Skeletal muscle satellite cell (primary cell): Measurements from ENCODE around the gene CMIP.

Experiments used
- H3K27me3 ChIP-seq: 2 replicates; pipeline ENCODE4 v1.7.0; 2013; ENCODE audit warnings: low read length; ENCODE audit not compliant: control insufficient read depth, insufficient read depth
- H3K36me3 ChIP-seq: 2 replicates; pipeline ENCODE4 v1.7.0; 2013; ENCODE audit warnings: mild to moderate bottlenecking, control low read depth, low read length; ENCODE audit not compliant: insufficient read depth
- H3K4me1 ChIP-seq: 2 replicates; pipeline ENCODE4 v1.7.0; 2013; ENCODE audit warnings: low read length; ENCODE audit not compliant: control insufficient read depth, insufficient read depth
- H3K4me2 ChIP-seq: 2 replicates; pipeline ENCODE4 v1.7.0; 2013; ENCODE audit warnings: mild to moderate bottlenecking, low read length
- H3K4me3 ChIP-seq: 2 replicates; pipeline ENCODE4 v1.7.0; 2013; ENCODE audit warnings: low read length
- H3K9ac ChIP-seq: 2 replicates; pipeline ENCODE4 v1.7.0; 2013; ENCODE audit warnings: mild to moderate bottlenecking, low read depth, low read length, moderate library complexity
- H3K9me3 ChIP-seq: replicated peaks from 2 replicates; pipeline ENCODE4 v1.7.0; 2013; ENCODE audit warnings: mild to moderate bottlenecking, control low read depth, low read length

CMIP gene

GRCh38 chr16:81675662-81676061 is 231.1 kb downstream of the CMIP start:
- H3K4me2 ChIP-seq = no peak overlapping the region
- H3K9me3 ChIP-seq = no peaks in the 10 kb centered on the region
- no peaks in the 10 kb centered on the region for H3K4me1 ChIP-seq
- no peaks in the 10 kb centered on the region for H3K27me3 ChIP-seq
- H3K9ac ChIP-seq = no peak overlapping the region
- no peak overlapping the region for H3K4me3 ChIP-seq
- peaks cover 14% of the 10 kb centered on the region for H3K36me3 ChIP-seq

GRCh38 chr16:81676066-81676882 is 231.7 kb downstream of the CMIP start:
- H3K36me3 ChIP-seq = peaks cover 14% of the 10 kb centered on the region

GRCh38 chr16:81676883-81677737 is 232.5 kb downstream of the CMIP start:
- no peak overlapping the region for H3K4me3 ChIP-seq
- no peak overlapping the region for H3K4me2 ChIP-seq
- no peak overlapping the region for H3K9ac ChIP-seq
- no peaks in the 10 kb centered on the region for H3K4me1 ChIP-seq
- H3K27me3 ChIP-seq = no peaks in the 10 kb centered on the region
- peaks cover 14% of the 10 kb centered on the region for H3K36me3 ChIP-seq
- no peaks in the 10 kb centered on the region for H3K9me3 ChIP-seq

More at GRCh38 chr16:81676066-81676882, 231.7 kb downstream of the CMIP start:
- Histone ChIP-seq H3K9me3 (no peaks in the 10 kb centered on the region), H3K4me2 (no peak overlapping the region), H3K27me3 (no peaks in the 10 kb centered on the region), H3K9ac (no peak overlapping the region), H3K4me3 (no peak overlapping the region), H3K4me1 (no peaks in the 10 kb centered on the region)

DNA sequence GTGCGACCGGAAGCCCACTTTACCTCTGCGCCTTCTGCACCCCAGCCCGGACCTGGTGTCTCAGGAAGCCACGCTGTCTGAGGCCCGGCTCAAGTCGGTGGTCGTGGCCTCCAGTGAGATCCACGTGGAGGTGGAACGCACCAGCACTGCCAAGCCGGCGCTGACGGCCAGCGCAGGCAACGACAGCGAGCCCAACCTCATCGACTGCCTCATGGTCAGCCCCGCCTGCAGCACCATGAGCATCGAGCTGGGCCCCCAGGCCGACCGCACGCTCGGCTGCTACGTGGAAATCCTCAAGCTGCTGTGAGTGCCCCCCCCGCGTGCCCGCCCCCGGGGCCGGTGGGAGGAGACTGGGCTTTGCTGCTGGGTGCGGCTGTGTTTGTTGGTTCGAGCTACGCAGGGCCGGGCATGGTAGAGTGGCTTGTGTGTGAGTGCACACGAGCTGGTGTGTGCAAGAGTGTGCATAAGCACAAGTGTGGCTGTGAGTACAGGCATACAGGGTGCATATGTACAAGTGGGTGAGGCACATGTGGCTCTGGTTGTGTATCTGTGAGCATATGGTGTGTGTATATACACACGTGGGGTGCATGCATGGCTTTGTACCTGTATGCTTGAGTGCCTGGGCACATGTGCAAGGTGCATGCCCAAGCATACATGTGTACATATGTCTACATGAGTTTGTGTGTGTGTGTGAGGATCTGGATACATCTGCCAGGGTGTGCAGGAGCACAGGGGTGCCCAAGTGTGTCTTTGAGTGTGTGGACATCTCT is 233.9 kb downstream of the CMIP start:
- Histone ChIP-seq H3K9me3 (no peaks in the 10 kb centered on the region), H3K36me3 (peaks cover 9% of the 10 kb centered on the region), H3K27me3 (no peaks in the 10 kb centered on the region), H3K9ac (no peak overlapping the region), H3K4me2 (no peak overlapping the region), H3K4me1 (no peaks in the 10 kb centered on the region), H3K4me3 (no peak overlapping the region)

DNA sequence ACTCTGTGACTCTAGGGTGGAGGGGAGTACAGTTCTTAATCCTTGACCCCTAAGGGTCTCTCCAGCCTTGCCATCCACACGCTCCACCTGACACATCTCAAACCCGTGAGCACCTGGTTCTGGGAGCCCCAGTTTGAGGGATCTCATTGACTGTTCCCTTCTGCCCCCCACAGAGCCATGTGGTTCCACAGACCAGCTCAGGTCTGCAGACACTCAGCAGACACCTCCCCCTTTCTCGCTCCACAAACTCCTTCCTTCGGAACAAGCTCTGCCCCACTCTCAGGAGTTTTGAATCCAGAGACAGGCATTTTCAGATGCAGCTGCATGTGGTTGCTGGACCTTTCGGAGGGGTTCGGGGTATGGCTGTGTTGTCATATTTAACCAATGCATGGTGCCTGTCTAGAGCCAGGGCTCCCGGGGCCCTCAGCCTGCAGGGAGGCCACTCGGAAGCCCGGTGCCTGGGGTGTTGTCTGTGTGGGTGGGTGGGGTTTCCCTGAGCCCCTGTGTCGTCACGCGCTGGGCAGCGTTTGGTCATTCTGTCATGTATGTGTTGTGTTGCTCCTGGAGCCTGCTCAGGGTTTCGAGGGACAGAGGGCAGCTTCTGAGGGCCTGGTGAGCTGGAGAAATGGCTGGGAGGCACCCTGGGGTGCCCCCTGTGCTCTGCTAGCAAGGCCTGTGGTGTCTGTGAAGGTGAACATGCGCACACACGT is 235.3 kb downstream of the CMIP start:
- Histone ChIP-seq H3K4me3 (no peak overlapping the region), H3K27me3 (no peaks in the 10 kb centered on the region), H3K9me3 (no peaks in the 10 kb centered on the region), H3K4me1 (no peaks in the 10 kb centered on the region), H3K9ac (no peak overlapping the region), H3K4me2 (no peak overlapping the region), H3K36me3 (peaks cover 9% of the 10 kb centered on the region)

GRCh38 chr16:81680444-81681275 is 236.1 kb downstream of the CMIP start:
- Histone ChIP-seq H3K36me3 (peaks cover 9% of the 10 kb centered on the region), H3K27me3 (no peaks in the 10 kb centered on the region), H3K4me1 (no peaks in the 10 kb centered on the region), H3K9me3 (no peaks in the 10 kb centered on the region), H3K9ac (no peak overlapping the region), H3K4me2 (no peak overlapping the region), H3K4me3 (no peak overlapping the region)

GRCh38 chr16:81681311-81681710 is 236.7 kb downstream of the CMIP start:
- Histone ChIP-seq H3K4me2 (no peak overlapping the region), H3K27me3 (no peaks in the 10 kb centered on the region), H3K9ac (no peak overlapping the region), H3K36me3 (peaks cover 9% of the 10 kb centered on the region), H3K9me3 (no peaks in the 10 kb centered on the region), H3K4me3 (no peak overlapping the region), H3K4me1 (no peaks in the 10 kb centered on the region)

DNA sequence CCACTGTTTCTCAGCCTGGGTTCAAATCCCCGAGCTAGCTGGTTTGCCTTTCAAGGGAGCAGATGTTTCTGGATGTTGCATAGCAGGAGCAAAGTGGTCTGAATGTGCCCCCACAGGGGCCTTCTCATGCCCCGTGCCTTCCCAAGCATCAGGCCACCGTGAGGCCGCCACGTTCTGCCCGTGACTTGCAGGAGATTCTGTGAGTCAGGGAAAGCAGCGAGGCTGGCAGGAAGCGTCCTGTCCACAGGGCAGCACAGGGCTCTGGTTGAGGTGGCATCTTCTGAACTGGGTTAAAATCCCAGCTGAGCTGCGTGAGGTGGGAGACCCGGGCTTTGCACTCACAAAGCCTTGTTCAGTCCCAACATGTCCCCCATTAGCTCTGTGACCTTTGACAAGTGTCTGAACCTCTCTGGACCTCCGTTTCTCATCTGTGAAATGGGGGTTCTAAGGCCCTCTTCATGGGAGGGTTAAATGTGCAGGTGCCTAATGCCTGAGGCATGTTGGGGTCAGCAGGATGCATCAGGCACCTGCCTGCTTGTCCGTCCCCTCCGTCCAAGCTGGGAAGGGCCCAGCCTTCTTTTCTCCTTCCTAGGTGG is 239.7 kb downstream of the CMIP start:
- no peak overlapping the region for H3K9ac ChIP-seq
- no peaks in the 10 kb centered on the region for H3K27me3 ChIP-seq
- H3K4me3 ChIP-seq = no peak overlapping the region
- no peaks in the 10 kb centered on the region for H3K9me3 ChIP-seq
- H3K36me3 ChIP-seq = no peaks in the 10 kb centered on the region
- no peaks in the 10 kb centered on the region for H3K4me1 ChIP-seq
- H3K4me2 ChIP-seq = no peak overlapping the region

- Histone ChIP-seq H3K4me3 (no peak overlapping the region), H3K9ac (no peak overlapping the region), H3K4me2 (no peak overlapping the region)
These were observed 240.3 kb downstream of the CMIP start for GRCh38 chr16:81684901-81685300.

More at GRCh38 chr16:81684901-81685300, 240.3 kb downstream of the CMIP start:
- H3K36me3 ChIP-seq = no peaks in the 10 kb centered on the region
- no peaks in the 10 kb centered on the region for H3K4me1 ChIP-seq
- H3K9me3 ChIP-seq = no peaks in the 10 kb centered on the region
- no peaks in the 10 kb centered on the region for H3K27me3 ChIP-seq
